CD4-positive, alpha-beta T cell treated with Interleukin-4 for 4 hours (primary cell): ENCODE measurements around the gene ATP8B3.
"Not testable (repeated sequence)": the region's sequence is repeated elsewhere in the genome, so short reads cannot be mapped to it uniquely, and the experiment has no call there.

Experiments used
- DNase-seq: peaks from one replicate; pipeline ENCODE4 v3.0.0-alpha.2; 2020

The ATP8B3 gene

GRCh38 chr19:1766800-1767352, 45.2 kb downstream of the ATP8B3 start:
- DNase-seq = no peak

GRCh38 chr19:1765904-1766799, 45.9 kb downstream of the ATP8B3 start:
- no peak for DNase-seq

DNA sequence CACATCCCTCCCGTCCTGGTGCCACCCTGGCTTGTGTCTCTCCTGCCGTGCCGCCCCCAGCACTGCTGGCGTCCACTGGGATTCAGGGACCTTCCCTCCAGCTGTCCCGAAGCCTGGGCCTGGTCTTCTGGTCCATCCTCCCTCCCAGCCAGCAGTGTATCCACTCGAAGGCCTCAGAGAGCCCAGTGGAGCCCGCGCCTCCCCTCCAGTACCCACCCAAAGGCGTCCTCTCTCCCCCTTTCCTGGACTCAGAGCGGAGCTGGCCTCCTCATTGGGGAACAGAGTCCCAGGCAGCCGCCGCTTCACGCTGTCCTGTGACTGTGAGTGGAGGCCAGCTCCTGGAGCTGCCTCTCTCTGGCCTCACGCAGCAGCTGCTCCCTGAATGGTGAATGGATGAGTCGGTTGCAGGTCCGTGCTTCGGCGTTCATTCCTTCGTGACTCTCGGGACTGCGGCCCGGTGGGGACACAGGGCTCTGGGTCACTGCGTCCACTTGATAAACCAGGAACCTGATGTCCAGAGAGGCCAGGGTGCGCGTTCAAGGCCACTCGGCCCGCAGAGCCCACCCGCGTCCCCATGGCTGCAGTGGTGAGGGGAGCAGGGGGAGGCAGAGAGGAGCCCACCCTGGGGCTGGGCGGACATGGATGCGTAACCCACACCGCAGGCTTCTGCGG, 46.7 kb downstream of the ATP8B3 start:
- DNase-seq = no peak

DNA sequence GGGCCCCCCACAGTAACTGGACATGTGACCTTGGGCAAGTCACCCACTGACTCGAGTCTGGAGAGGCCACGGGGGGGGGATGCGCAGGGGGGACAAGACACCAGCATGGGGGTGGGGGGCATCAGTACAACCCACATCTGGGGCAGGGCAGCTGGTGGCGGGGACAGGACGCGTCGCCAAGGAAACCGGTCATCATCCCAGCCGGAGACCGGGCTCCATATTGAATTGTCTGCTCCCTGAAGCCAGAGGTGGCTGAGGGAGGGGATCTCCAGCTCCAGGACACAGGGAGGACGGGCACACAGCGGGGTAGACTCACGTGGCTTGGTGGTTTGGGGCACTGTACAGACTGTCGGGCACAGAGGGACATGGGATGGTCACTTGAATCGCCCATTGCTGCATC, 47.3 kb downstream of the ATP8B3 start:
- no peak for DNase-seq

- no peak for DNase-seq
These were observed 48.1 kb downstream of the ATP8B3 start for GRCh38 chr19:1763648-1764639.

- no peak for DNase-seq
These were observed 49.6 kb downstream of the ATP8B3 start for GRCh38 chr19:1762243-1763117.

- no peak for DNase-seq
These were observed 50.4 kb downstream of the ATP8B3 start for GRCh38 chr19:1761528-1762242.

DNA sequence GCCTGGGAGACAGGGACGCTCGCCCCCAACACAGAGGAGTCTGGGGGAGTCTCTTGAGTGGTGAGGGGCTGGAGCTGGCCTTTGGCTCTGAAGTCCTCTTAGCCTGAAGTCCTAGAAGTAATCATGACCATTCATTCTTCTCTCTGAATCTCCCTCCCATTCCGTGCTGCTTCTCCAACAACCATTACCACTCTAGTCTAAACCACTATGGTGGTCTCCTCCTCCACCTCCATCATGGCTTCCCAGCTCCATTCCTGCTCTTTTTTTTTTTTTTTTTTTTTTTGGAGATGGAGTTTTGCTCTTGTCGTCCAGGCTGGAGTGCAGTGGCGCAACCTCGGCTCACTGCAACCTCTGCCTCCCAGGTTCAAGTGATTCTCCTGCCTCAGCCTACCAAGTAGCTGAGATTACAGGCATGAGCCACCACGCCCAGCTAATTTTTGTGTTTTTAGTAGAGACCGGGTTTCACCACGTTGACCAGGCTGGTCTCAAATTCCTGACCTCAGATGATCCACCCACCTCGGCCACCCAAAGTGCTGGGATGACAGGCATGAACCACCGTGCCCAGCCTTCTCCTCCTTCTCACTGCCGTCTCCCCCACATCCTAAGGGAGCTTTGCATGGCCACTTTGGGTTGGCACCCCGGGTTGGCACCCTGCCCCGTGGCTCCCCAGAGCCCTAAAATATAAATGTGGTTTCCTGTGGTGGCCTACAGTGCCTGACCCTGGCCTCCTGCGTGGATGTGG, 51.1 kb downstream of the ATP8B3 start:
- not testable (repeated sequence) for DNase-seq

GRCh38 chr19:1760020-1760419, 52.1 kb downstream of the ATP8B3 start:
- DNase-seq = no peak

DNA sequence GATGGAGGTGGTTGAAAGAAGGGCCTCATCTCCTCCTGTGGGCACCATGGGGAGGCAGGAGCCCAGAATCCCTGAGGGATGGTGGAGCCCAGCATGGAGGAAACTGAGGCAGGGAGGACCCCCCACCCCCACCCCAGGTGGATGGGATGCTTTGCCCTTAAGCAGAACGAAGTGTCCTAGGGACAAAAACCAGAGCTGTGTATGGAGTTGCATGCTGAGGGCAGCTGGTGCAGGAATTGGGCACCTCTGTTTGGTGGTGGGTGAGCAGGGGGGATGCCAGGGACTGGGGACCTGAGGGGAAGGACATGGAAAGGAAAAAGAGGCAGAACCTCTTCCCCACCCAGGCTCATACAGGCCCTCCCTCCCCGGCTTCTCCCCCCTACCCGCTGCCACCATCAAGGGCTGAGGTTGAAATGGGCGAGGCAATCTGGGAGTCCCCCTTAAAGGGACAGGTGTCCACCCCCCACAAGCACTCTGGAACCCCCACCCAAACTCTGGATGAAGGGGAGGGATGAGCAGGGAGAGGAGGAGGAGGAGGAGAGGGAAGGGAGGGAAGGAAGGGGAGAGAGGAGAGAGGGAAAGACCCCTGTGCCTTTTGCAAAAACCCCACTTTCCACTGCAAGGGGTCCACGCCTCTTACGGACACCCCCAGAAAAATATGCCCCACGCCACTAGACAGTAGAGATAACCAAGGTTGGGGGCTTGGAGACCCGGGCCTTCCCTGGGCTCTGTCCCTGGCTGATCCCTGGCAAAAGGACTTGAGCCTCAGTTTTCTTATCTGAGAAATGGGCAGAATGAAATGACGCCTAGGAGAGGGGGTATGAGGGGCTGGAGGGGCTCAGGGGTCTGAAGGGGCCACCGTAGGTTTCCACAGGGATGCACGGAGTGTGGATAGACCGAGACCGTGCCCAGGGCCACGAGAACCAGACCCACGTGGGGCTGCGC, 52.8 kb downstream of the ATP8B3 start:
- no peak for DNase-seq

DNA sequence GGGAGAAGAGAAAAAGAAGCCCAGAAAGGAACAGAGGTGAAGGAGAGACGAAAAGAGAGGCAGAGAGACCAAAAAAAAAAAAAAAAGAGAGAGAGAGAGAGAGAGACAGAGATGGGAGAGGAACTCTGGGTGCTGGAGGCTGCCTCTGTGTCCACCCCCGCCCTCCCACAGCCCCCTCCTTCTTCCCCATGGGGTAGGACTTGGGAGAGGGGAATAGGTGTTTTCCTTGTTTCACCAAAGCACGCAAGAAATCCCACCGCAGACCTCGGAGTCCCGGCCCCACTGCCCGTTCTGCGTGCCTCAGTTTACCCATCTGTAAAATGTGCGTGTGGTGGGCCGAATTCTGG, 53.9 kb downstream of the ATP8B3 start:
- no peak for DNase-seq

- DNase-seq = no peak
These were observed 54.4 kb downstream of the ATP8B3 start for GRCh38 chr19:1757468-1758230.

DNA sequence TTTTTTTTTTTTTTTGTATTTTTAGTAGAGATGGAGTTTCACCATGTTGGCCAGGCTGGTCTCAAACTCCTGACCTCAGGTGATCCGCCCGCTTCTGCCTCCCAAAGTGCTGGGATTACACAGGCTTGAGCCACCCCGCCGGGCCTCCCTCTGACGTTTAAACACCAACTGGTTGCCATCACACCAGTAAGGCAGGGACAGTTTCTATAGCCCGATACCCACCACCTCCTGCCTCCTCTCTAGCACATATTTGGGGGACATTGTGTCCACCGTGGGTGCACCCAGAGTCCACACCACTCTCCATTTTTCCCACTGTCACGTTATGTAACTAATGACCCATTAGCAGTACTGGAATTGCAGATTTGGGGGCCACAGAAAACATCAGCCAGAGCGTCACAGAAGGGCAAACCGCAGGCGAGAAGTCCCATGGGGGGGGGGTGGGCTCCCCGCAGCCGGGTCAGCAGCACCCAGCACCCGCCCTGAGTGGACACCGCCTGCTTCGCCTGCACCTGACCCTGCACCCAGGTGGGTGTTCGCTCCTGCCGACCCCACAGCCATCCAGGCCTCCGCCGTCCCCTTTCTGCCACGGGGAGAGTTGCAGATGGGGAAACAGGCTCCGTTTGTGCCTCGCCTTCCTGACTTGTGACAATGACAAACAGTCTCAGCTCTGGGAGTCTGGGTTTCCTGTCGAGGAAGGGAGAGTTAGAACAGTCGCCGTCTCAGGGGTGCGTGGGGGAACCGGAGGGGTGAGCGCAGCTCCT, 55.2 kb downstream of the ATP8B3 start:
- no peak for DNase-seq

- DNase-seq = no peak
These were observed 55.8 kb downstream of the ATP8B3 start for GRCh38 chr19:1756264-1756663.

DNA sequence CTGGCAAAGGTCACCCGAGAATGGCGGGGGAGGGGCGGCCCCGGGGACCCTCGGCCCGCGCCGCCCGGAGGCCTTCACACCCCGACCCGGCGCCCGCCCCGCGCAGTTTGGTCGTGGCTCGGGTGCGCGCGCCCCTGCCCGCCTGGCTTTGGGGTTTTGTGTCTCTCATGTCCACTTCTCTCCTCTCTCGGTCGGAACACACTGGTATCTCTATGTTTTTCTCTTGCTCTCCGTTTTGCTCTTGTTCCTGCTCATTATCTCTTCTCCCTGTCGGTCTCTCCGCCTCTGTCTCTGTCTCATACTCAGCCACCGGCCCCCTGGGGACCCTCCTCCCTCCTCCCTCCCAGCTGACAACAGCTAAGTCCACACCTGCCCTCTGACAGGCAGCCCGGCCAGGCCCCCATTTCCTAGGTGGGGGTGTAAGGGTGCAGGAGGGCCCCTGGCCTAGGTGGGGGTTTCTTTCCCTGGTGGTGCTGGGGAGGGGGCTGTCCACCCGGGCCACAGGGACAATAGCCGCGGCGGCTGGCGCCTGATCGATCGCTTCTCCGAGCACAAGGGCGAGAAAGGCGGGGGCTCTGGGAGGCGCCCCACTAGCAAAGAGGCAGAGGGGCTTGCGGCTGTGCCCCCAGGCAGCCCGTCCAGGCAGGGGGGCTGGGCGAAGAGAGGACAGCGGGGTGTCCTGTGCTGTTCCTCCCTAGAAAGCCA, 56.5 kb downstream of the ATP8B3 start:
- no peak for DNase-seq

DNA sequence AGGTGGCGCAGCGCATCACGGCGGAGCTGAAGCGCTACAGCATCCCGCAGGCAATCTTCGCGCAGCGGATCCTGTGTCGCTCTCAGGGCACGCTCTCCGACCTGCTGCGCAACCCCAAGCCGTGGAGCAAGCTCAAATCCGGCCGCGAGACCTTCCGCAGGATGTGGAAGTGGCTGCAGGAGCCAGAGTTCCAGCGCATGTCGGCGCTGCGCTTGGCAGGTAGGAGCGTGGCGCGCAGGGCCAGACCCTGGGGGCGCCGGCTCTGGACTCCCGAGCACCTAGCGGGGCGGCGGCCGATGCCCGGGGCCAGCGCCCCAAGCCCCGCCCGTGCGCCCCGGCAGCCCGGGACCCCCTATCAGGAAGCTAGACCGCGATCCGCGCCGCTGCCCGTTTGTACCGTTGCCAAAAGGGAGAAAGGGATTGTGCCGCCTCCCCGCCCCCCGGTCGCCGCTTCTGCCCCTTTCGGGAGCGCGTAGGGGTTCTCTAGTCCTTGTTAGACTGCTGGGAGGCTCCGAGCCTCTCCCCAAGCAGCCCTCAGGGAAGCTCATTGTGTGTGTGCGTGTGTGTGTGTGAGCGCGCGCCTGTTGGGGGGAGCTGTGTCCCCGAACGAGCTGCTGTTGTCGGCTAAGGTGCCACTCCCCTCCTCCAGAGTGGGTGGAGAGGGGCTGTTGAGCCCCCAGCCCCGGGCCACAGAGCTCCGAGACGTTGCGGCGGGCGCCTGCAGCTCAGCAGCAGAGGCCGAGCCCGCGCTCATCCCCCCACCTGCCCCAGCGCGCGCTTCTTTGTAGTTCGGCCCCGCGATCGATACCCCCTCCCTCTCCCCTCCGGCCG, 57.2 kb downstream of the ATP8B3 start:
- DNase-seq = no peak
